HCT116 (cell line): Measurements from ENCODE around the gene ACTN2. TPM values are rescaled to one million over a fixed set of nuclear protein-coding genes. Genes with fewer than 3 reads are reported as not detected.

ENCODE experiments used
- ATAC-seq: fragments of 200-7000 bp; cut with Tn5 transposase; 2 replicates; pipeline ENCODE4 v1.9.1; 2020; ENCODE audit warnings: mild to moderate bottlenecking, moderate library complexity
- BruUV-seq: library from RNA; stranded (reverse); fragments of 400-500 nt; replicated peaks from 2 replicates; lab custom pipeline; 2021; lab: Mats Ljungman, UMichigan
- CTCF ChIA-PET: fragments of 300-600 bp; sonication (Branson Sonifier 250); formaldehyde crosslinking; loops from one replicate; lab custom pipeline; 2021; ENCODE audit warnings: antibody characterized with exemption; lab: Charles Lee
- POLR2A ChIA-PET: fragments of 300-600, 350-600 bp; sonication (Branson Sonifier 250); formaldehyde crosslinking; loops from one replicate; lab custom pipeline; 2021; ENCODE audit warnings: antibody characterized with exemption; lab: Charles Lee
- RAD21 ChIA-PET, 2 experiments: fragments of 300-600 bp; sonication (Branson Sonifier 250); formaldehyde crosslinking; loops; one replicate each; lab custom pipeline; 2023; ENCODE audit warnings: low total read pairs in 2 of 2; ENCODE audit not compliant: uncharacterized antibody in 2 of 2, unreplicated experiment in 2 of 2, low non-redundant PET in 1 of 2; lab: Charles Lee
- DNase-seq: peaks from one replicate; pipeline ENCODE4 v3.0.0-alpha.2; 2010; ENCODE audit warnings: low read depth, low spot score
- H2AFZ ChIP-seq: fragments of 200-600 bp; shearing (Covaris generic), sonication (generic); 2 replicates; pipeline ENCODE4 v1.6.1; 2017; ENCODE audit warnings: low read depth, mixed run types, mixed read lengths, antibody characterized with exemption, low read length; ENCODE audit not compliant: poor library complexity, severe bottlenecking
- H3K27ac ChIP-seq: 2 replicates; pipeline ENCODE4 v1.5.1; 2012; ENCODE audit warnings: low read depth, low read length
- H3K27me3 ChIP-seq: fragments of 200-600 bp; sonication (generic); 2 replicates; pipeline ENCODE4 v1.6.1; 2016; ENCODE audit warnings: mixed run types, low read length, mixed read lengths; ENCODE audit not compliant: insufficient read depth
- H3K36me3 ChIP-seq, 2 experiments: fragments of 200-500 bp in 1 of 2; fragments of 200-600 bp in 1 of 2; sonication (Bioruptor generic) in 1 of 2; sonication (generic) in 1 of 2; 2 replicates each; pipeline versions ENCODE4 v1.5.1 to v1.6.1; 2014 to 2016; ENCODE audit warnings: low read length in 2 of 2, inconsistent platforms in 1 of 2, mixed read lengths in 1 of 2, mixed run types in 1 of 2; ENCODE audit not compliant: insufficient read depth in 2 of 2, control insufficient read depth in 1 of 2
- H3K4me1 ChIP-seq, 2 experiments: fragments of 200-600 bp in 1 of 2; sonication (generic) in 1 of 2; 2 replicates each; pipeline versions ENCODE4 v1.5.1 to v1.6.1; 2012 to 2017; ENCODE audit warnings: low read length in 2 of 2, inconsistent platforms in 1 of 2, mild to moderate bottlenecking in 1 of 2, mixed read lengths in 1 of 2, mixed run types in 1 of 2, moderate library complexity in 1 of 2; ENCODE audit not compliant: insufficient read depth in 2 of 2, control insufficient read depth in 1 of 2
- H3K4me2 ChIP-seq: fragments of 200-600 bp; sonication (generic); 2 replicates; pipeline ENCODE4 v1.6.1; 2017; ENCODE audit warnings: mixed run types, low read length, mixed read lengths
- H3K4me3 ChIP-seq, 2 experiments: fragments of 200-600 bp in 1 of 2; sonication (generic) in 1 of 2; replicated peaks in 1 of 2; 2 replicates each; pipeline ENCODE4 v1.5.1; 2011 to 2016; ENCODE audit warnings: low read length in 2 of 2, control low read depth in 1 of 2, low read depth in 1 of 2, mild to moderate bottlenecking in 1 of 2, mixed read lengths in 1 of 2, mixed run types in 1 of 2
- H3K79me2 ChIP-seq: fragments of 200-600 bp; sonication (generic); 2 replicates; pipeline ENCODE4 v1.6.1; 2017; ENCODE audit warnings: mild to moderate bottlenecking, mixed run types, low read length, moderate library complexity, mixed read lengths; ENCODE audit not compliant: insufficient read depth
- H3K9ac ChIP-seq: fragments of 200-600 bp; sonication (generic); 2 replicates; pipeline ENCODE4 v1.6.1; 2016; ENCODE audit warnings: low read length, mixed read lengths
- H3K9me2 ChIP-seq: fragments of 200-600 bp; sonication (generic), shearing (Covaris generic); 2 replicates; pipeline ENCODE4 v1.6.1; 2017; ENCODE audit warnings: mixed run types, mild to moderate bottlenecking, moderate library complexity; ENCODE audit not compliant: insufficient read depth
- H3K9me3 ChIP-seq, 2 experiments: fragments of 200-500 bp in 1 of 2; fragments of 200-600 bp in 1 of 2; sonication (Bioruptor generic) in 1 of 2; sonication (generic) in 1 of 2; 2 replicates each; pipeline ENCODE4 v1.6.1; 2014 to 2017; ENCODE audit warnings: low read length in 2 of 2, mixed read lengths in 2 of 2, inconsistent platforms in 1 of 2, low read depth in 1 of 2, mild to moderate bottlenecking in 1 of 2, mixed run types in 1 of 2, moderate library complexity in 1 of 2; ENCODE audit not compliant: control insufficient read depth in 1 of 2, insufficient read depth in 1 of 2
- H4K20me1 ChIP-seq: fragments of 200-600 bp; sonication (generic), shearing (Covaris generic); 2 replicates; pipeline ENCODE4 v1.6.1; 2017; ENCODE audit warnings: mixed run types, mild to moderate bottlenecking, moderate library complexity; ENCODE audit not compliant: insufficient read depth
- CBX3 ChIP-seq: IDR thresholded peaks from 2 replicates; pipeline ENCODE4 v1.6.1; 2012; ENCODE audit warnings: low read depth
- CEBPB ChIP-seq: IDR thresholded peaks from 2 replicates; pipeline ENCODE4 v1.6.1; 2012; ENCODE audit warnings: low read depth
- CTCF ChIP-seq, 3 experiments: fragments of 200-600 bp in 1 of 3; sonication (generic) in 1 of 3; IDR thresholded peaks in 2 of 3; conservative IDR thresholded peaks in 1 of 3; 2 replicates each; pipeline ENCODE4 v1.5.1; 2012 to 2017; ENCODE audit warnings: low read depth in 2 of 3, low read length in 2 of 3, antibody characterized with exemption in 1 of 3, borderline replicate concordance in 1 of 3, control low read depth in 1 of 3, mild to moderate bottlenecking in 1 of 3, mixed read lengths in 1 of 3, mixed run types in 1 of 3, moderate library complexity in 1 of 3; ENCODE audit not compliant: insufficient read depth in 1 of 3
- EZH2phosphoT487 ChIP-seq: fragments of 200-600 bp; IDR thresholded peaks from 2 replicates; pipeline ENCODE4 v1.6.1; 2018; ENCODE audit warnings: antibody characterized with exemption, borderline replicate concordance
- FOSL1 ChIP-seq: IDR thresholded peaks from 2 replicates; pipeline ENCODE4 v1.6.1; 2012; ENCODE audit warnings: low read depth
- JUND ChIP-seq: IDR thresholded peaks from 2 replicates; pipeline ENCODE4 v1.6.1; 2012
- POLR2A ChIP-seq: IDR thresholded peaks from 2 replicates; pipeline ENCODE4 v1.7.0; 2011; ENCODE audit warnings: borderline replicate concordance; ENCODE audit not compliant: insufficient read depth, insufficient read length; ENCODE audit errors: extremely low read depth
- POLR2AphosphoS5 ChIP-seq: IDR thresholded peaks from 2 replicates; pipeline ENCODE4 v1.6.1; 2011; ENCODE audit warnings: mild to moderate bottlenecking, low read depth, low read length, moderate library complexity
- RAD21 ChIP-seq: IDR thresholded peaks from 2 replicates; pipeline ENCODE4 v1.6.1; 2012; ENCODE audit warnings: low read depth, mild to moderate bottlenecking
- SIN3A ChIP-seq: IDR thresholded peaks from 2 replicates; pipeline ENCODE4 v1.6.1; 2012; ENCODE audit warnings: low read depth
- SP1 ChIP-seq: IDR thresholded peaks from 2 replicates; pipeline ENCODE4 v1.6.1; 2012; ENCODE audit warnings: low read depth
- SRF ChIP-seq: IDR thresholded peaks from 2 replicates; pipeline ENCODE4 v1.6.1; 2012; ENCODE audit warnings: low read depth
- TCF7L2 ChIP-seq: IDR thresholded peaks from 2 replicates; pipeline ENCODE4 v1.7.0; 2011; ENCODE audit warnings: borderline replicate concordance, inconsistent platforms; ENCODE audit not compliant: insufficient read depth, insufficient read length; ENCODE audit errors: extremely low read depth
- YY1 ChIP-seq: IDR thresholded peaks from 2 replicates; pipeline ENCODE4 v1.6.1; 2011; ENCODE audit warnings: low read length, low read depth, moderate library complexity, mild to moderate bottlenecking; ENCODE audit not compliant: insufficient replicate concordance; ENCODE audit errors: extremely low read depth
- ZBTB33 ChIP-seq: IDR thresholded peaks from 2 replicates; pipeline ENCODE4 v1.6.1; 2011; ENCODE audit warnings: mild to moderate bottlenecking, low read length, moderate library complexity; ENCODE audit not compliant: insufficient replicate concordance; ENCODE audit errors: extremely low read depth
- ZFX ChIP-seq: fragments of 450-650 bp; IDR thresholded peaks from 2 replicates; pipeline ENCODE4 v1.6.1; 2017
- ZNF274 ChIP-seq: fragments of 200-500 bp; sonication (Bioruptor generic); IDR thresholded peaks from 2 replicates; pipeline ENCODE4 v1.6.1; 2014; ENCODE audit warnings: mild to moderate bottlenecking, low read depth, low read length, inconsistent platforms
- intact Hi-C: fragments of 100-400 bp; cut with micrococcal nuclease; formaldehyde crosslinking; loops from 2 replicates; pipeline ENCODE4 v1.10.0; 2022
- total RNA-seq: library from RNA; stranded (reverse); gene quantifications from one replicate; pipeline ENCODE4 v1.2.1, GENCODE V29; 2021; ENCODE audit not compliant: unreplicated experiment
- TF ChIP-seq, protein P1 (sequence below): IDR thresholded peaks from 2 replicates; pipeline ENCODE4 v1.6.1; 2012

ACTN2 gene
- total RNA-seq, 1 experiment from 2014 or later: 0.20 TPM

DNA sequence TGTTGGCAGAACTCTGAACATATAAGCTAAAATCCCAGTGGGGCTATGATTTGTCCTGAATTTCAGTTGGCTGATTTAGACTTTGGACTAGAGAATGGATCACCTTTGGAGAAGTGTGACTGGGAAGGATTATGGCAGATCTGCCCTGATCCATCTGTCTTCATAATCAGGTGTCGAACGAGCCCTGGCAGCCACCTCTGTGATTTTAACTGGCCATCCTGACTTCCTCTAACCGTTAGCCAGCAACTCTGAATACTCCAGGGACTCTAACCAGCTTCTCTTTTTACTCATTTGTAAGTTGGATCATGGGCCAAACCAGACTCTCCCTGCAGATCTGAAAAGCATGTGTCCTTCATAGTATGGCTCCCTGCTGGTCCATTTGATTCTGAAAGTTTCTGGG lies 32.0 kb downstream of the ACTN2 start:
- H3K9me2 ChIP-seq: no peaks in the 10 kb centered on the region
- no peak overlapping the region for H3K4me3 ChIP-seq
- no peaks in the 10 kb centered on the region for H3K4me1 ChIP-seq
- no peaks in the 10 kb centered on the region for H4K20me1 ChIP-seq
- TF ChIP-seq EZH2phosphoT487 (no peak), ZFX (no peak), YY1 (no peak), JUND (no peak), SRF (no peak), POLR2AphosphoS5 (no peak), POLR2A (no peak)
- TF ChIP-seq, protein P1, sequence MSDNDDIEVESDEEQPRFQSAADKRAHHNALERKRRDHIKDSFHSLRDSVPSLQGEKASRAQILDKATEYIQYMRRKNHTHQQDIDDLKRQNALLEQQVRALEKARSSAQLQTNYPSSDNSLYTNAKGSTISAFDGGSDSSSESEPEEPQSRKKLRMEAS: no peak
- TF ChIP-seq, all 23 proteins: peak for 0
- H3K36me3 ChIP-seq: no peaks in the 10 kb centered on the region
- H3K79me2 ChIP-seq: no peaks in the 10 kb centered on the region
- intact Hi-C loops: no loop called here
- no peak overlapping the region for H2AFZ ChIP-seq
- ChIA-PET CTCF (no interaction called here), POLR2A (no interaction called here), RAD21 (no interaction called here)
- peaks cover 7% of the 10 kb centered on the region for H3K27me3 ChIP-seq
- ATAC-seq: no peak
- BruUV-seq: no TSS peak
- no peaks in the 10 kb centered on the region for H3K9me3 ChIP-seq
- no peak for DNase-seq
- no peak overlapping the region for H3K4me2 ChIP-seq
- H3K27ac ChIP-seq: no peak overlapping the region
- H3K9ac ChIP-seq: no peak overlapping the region

DNA sequence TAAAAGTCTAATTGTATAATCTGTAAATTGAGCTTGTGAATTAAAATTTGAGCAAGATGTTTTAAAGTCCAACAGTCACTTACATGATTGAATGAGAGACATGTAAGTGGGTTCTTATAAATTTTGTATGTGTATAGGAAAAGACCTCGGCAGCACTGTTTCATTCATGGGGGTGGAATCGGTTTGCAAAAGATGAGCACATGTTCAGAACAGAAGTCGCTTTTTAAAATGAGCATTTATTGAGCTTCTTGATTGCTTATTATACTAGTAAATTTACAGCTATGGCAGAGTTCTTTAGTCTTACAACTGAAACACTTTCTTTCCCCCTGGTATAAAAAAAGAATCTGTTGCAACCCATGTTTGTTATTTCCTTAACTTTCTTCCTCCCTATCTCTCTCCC lies 33.9 kb downstream of the ACTN2 start:
- H3K27ac ChIP-seq: no peak overlapping the region
- H3K9ac ChIP-seq: no peak overlapping the region
- RAD21 ChIA-PET: no interaction called here
- no peaks in the 10 kb centered on the region for H3K4me1 ChIP-seq
- no peak for ATAC-seq
- no peak overlapping the region for H3K4me2 ChIP-seq
- intact Hi-C loops: no loop called here
- no peaks in the 10 kb centered on the region for H4K20me1 ChIP-seq
- peaks cover 7% of the 10 kb centered on the region for H3K27me3 ChIP-seq
- no peaks in the 10 kb centered on the region for H3K36me3 ChIP-seq
- H3K9me3 ChIP-seq: no peaks in the 10 kb centered on the region
- BruUV-seq: no TSS peak
- no peak overlapping the region for H2AFZ ChIP-seq
- CTCF ChIA-PET: no interaction called here
- no peak overlapping the region for H3K4me3 ChIP-seq
- DNase-seq: no peak
- POLR2A ChIA-PET: no interaction called here
- no peaks in the 10 kb centered on the region for H3K79me2 ChIP-seq
- no peaks in the 10 kb centered on the region for H3K9me2 ChIP-seq
- TF ChIP-seq TCF7L2 (no peak), CTCF (IDR thresholded peaks at IDR 0.05 in 2 of 3, conservative IDR thresholded peaks at IDR 0.05 in 1 of 3; ENCODE audit: borderline replicate concordance in 1 of 3, insufficient read depth in 1 of 3, low read depth in 2 of 3, low read length in 2 of 3) (no peak), POLR2A (no peak), JUND (no peak), SRF (no peak), CEBPB (no peak), CBX3 (no peak), ZBTB33 (no peak), YY1 (no peak), ZNF274 (no peak), SP1 (no peak), RAD21 (no peak), SIN3A (no peak), FOSL1 (no peak)
- TF ChIP-seq, protein P1: no peak
